Tongue (tissue), 2 donors: ENCODE data around the gene NEK3. TPM values are rescaled to one million over a fixed set of nuclear protein-coding genes. Genes with fewer than 3 reads are reported as not detected.
"Not testable (repeated sequence)": the region's sequence is repeated elsewhere in the genome, so short reads cannot be mapped to it uniquely, and the experiment has no call there.

ENCODE experiments used
- DNase-seq: peaks from one replicate; pipeline ENCODE4 v3.0.0-alpha.2; 2015
- total RNA-seq: library from RNA; depleted of rRNA; stranded (reverse); fragments of >200 nt; gene quantifications from one replicate; pipeline ENCODE4 v1.2.3, GENCODE V29; 2014

NEK3 gene
- total RNA-seq, 1 donor from 2014 or later = 4.9 TPM

DNA sequence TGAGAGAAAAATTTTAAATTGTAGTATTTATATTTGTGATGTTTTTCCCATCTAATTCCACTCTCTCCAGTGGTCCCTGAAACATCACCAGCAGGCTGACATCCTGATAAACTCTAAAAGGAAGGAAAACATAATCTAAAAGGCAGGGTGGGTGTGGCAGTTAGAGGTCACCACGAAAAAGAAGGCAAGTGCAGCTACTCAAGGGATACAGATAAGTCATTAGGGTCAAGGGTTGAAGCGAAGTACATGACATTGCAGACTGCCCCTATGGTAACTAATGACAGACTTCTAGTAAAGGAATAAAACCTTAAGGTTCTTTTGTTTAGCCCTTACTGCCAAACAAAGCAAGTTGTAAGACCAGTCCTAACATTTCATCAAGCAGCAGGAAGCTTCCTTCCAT, 6.0 kb upstream of the NEK3 start:
- no peak for DNase-seq

DNA sequence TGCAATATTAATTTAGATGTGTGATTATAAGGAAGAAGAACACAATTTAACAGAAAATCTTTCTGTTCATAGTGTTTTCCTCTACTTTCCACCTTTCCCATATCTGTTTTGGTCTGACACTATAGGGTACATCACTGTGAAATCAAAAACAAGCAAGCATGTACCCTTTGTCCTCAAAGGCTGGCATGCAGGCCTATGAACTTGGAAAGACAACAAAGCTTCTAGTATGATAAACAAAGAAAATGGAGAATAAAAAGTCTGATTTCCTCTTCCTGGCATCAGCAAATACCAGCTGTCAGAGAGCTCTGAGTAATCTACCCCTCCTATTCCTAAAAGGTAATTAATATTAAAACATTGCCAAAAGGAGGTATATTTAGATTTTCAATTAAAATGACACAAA, 5.6 kb upstream of the NEK3 start:
- DNase-seq = no peak

DNA sequence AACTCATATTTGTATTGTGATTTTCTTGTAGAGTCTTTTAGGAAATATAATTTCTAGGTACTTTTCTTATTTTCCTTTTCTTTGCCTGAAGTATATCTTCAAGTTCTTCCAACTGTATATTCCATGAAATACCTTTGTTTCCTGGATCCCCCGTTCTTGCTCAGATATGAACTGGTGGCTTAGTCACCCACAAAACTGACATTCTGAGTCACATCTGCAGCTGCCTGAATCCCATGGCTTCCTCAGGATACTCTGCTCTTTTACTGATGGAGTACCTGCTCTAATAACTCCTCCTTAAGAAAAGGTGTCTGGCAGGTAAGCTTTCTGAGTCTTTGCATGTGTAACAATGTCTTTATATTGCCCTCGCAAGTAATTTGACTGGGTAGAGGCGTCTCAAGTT, 4.5 kb upstream of the NEK3 start:
- DNase-seq = not testable (repeated sequence)

DNA sequence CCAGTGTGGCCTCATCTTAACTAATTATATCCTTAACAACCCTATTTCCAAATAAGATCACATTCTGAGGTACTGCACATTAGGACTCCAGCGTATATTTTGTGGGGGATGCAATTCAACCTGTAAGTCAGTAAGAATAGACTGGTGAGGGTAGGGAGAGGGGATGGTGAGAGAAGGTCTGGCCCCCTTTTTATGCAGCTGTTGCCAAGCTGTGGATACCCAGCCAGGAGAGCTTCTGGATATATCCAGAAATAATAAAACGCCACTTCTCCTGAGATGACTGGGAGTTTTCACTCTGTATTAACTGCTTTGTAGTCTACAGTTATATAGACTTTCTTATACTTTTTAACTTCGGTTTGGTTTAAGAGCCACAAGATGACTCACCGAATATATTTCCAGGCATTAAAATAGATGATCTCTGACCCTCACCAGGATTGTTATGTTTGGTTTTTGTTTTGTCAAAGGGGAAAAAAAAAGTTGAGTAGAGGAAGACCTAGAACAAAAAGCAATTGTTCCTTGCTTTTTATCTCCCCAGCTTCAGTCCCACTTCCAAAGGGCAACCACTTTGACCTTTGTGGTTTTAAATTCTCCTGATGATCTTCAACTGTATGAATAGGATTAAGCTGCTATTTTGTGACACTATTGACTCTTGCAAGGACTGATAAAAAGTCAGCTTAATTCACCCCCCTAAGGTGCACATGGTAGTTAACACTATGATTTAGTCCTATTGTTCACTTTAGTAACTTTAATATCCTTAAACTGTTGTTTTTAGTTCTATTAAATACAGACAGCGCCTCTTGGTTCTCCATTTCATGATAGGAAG, 3.1 kb upstream of the NEK3 start:
- DNase-seq = no peak

DNA sequence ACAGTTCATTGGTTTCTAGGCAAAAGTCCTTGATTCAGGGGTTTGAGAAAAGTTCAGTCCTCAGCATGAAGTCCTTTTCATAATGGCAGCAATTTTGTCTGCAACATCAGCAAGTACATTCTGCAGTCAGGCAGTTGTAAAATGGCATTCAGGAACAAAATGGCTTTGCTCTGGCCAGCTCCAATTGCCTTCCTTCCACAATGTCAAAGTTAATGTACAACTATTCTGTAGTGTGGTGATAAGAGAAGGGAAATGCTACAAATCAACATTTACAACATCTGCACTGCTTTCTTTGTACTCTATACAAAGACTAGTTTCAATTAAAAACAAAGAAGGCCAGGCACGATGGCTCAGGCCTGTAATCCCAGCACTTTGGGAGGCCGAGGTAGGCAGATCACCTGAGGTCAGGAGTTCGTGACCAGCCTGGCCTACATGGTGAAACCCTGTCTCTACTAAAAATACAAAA, 1.8 kb upstream of the NEK3 start:
- DNase-seq = no peak

DNA sequence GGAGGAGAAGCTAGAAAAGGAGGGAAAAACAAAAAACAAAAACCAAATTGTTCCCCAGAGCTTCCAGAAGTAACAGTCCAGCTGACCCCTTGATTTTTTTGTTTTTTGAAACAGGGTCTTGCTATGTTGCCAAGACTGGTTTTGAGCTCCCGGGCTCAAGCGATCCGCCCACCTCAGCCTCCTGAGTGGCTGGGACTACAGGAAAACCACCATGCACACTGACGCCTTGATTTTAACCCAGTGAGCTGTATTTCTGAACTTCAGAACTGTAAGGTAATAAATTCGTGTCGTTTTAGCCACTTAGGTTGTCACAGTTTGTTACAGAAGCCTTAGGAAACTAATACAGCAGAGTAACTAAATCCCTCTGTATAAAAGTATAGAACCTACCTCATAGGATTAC, 1.1 kb upstream of the NEK3 start:
- DNase-seq = no peak

DNA sequence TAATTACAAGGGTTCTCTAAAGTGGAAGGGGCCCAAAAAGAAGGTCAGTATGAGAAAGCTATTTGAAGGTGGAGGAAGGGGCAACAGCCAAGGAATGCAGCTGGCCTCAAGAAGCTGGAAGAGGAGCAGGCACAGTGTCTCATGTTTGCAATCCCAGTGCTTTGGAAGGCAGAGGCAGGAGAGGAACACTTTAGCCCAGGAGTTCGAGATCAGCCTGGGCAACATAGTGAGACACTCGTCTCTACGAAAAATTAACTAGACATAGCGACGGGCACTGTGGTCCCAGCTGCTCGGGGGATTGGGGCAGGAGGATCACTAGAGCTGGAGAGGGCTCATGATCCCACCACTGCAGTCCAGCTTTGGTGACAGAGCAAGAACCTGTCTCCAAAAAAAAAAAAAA, 656 bp upstream of the NEK3 start:
- no peak for DNase-seq

DNA sequence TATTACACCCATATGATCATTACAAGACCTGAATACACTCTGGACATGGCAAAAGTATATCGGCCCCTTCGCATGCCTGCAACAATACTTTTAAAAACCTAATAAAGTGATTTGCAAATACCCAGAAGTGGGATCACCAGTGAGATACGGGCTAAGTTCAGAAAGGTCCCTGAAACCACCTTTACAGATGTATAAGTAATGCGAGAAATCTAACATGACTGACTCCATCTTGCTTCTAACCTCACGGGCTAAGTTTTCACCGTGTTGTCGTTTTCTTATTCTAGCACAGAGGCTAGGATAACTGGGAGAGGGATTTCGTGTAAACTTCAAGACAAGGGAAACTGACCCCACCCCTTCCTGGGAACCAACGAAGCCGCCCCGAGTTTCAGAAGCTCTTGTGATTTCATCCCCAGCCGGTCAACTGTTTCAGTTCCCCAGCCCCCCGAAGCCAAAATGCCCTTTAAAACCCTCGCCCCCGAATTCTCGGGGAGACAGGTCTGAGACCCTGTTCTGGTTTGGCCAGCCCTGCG, 703 bp downstream of the NEK3 start:
- DNase-seq = peak; percentile 65

DNA sequence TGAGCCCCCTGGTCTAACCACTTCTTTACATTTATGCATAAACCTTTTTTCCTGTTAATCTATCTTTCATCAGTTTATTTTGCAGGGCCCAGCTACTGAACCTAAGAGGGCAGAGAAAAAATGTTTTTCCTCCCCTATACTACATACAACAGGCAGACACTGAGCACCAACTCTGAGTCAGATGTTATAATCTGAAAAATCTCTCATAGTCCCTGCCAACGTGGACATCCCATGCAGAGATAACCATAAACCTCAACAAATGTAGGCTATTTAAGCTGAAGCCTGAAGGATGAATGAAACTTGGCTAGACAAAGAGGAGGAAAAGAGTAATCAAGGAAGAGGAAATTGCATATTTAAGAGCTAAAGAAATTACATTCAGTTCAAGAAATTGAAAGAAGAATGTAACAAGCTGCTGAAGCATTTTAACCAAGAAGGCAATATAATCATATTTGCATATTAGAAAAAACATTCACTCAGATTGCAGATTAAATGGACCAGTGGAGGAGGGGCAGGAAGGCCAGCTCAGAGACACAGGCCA, 2.6 kb downstream of the NEK3 start:
- DNase-seq = no peak

DNA sequence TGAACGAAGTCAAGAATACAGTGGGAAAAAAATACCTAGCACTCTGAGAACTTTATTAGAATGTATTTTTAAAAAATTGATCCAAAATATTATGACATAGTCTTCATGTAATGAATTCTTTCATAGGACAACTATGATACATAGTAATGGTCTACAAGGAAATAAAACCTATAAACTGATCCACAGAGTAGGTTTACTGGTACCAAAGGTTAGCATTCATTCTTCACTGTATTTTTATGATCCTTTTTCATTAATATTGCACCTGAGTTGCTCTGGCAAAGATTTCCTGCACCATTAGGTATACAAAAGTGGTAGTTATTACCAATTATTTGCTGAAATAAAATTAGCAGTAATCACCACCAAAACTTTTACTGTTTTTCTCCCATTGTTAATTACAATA, 4.2 kb downstream of the NEK3 start:
- DNase-seq = no peak

DNA sequence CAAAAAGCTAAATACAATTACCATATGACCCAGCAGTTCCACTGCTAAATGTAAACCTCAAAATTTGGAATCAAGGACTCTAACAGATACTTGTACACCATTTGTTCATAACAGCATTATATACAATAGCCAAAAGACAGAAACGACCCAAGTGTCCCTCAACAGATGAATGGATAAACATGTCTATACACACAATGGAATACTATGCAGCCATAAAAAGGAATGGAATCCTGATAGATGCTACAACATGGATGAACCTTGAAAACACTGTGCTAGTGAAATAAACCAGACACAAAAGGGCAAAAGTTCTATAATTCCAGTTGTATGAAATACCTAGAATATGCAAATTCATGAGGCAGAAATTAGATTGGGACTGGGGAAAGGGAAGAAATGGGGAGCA, 12.2 kb downstream of the NEK3 start:
- no peak for DNase-seq

DNA sequence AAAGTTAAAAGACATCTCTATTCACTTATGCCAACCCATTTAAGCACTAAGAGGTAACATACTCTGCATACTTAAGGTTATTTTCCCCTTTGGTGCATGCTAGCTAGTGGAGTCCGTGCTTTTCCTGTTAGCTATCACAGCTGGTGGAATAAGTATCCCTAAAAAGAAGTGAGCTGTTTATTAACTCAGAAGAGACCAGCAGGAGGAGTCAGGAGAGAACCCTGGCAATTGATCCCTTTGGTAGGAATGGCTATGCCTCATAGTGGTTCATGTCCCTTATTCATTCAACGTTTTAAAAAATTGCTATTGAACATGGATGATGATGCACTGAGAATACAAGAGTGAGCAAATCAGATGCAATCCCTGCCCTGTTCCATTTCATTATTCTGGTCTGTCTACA, 18.1 kb downstream of the NEK3 start:
- no peak for DNase-seq

DNA sequence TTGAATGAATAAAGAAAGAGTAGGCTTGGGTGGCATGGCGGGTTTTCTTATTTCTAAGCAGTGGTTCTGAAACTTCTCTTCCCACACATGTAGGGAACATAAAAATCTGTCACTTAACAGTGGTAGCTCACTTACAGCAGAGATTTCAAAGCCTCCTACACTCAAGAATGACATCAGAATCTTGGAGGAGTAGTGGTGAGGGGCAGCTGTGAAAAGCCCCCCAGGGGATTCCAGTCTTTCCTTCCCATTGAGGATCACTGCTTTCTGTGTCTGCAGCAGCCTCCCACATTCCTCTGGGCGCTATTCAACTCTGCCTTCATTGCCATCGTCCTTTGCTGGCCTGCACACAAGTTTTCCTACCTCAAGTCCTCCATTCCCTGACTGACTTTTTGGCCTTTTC, 21.9 kb downstream of the NEK3 start:
- no peak for DNase-seq

DNA sequence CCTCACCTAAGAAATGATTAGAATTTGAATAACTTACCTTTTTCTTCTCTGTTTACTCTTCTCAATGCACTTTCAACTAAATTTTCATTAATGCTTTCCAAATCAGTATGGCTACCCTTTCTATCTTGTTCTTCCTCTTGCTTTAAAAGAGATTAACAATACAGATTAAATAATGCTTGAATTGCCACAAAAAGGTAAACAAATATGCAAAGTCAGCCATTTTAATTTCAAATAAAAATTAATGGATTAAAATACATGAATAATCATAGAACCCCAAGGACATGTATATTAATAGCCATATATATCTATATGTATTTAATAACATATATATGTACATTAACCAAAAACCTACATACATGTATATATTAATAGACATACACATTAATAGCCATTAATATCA, 22.6 kb downstream of the NEK3 start:
- DNase-seq = no peak

DNA sequence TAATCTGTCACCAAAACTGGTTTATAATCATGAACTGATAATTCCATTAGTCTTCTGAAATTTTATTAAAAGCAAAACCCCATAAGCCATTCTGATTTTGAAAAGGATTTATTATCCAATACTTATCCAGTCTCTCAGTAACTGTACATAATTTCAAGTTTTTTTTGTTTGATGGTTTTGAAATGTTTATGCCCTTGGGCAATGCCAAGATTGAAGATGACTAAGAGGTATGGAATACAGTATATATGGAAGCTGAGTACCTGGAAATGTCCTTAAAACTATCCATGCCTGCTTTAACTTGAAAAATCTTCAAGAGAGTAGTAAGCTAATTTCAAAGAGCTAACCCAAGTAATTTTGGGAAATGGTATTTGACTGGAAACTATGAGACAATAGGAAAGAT, 28.8 kb downstream of the NEK3 start:
- DNase-seq = no peak

DNA sequence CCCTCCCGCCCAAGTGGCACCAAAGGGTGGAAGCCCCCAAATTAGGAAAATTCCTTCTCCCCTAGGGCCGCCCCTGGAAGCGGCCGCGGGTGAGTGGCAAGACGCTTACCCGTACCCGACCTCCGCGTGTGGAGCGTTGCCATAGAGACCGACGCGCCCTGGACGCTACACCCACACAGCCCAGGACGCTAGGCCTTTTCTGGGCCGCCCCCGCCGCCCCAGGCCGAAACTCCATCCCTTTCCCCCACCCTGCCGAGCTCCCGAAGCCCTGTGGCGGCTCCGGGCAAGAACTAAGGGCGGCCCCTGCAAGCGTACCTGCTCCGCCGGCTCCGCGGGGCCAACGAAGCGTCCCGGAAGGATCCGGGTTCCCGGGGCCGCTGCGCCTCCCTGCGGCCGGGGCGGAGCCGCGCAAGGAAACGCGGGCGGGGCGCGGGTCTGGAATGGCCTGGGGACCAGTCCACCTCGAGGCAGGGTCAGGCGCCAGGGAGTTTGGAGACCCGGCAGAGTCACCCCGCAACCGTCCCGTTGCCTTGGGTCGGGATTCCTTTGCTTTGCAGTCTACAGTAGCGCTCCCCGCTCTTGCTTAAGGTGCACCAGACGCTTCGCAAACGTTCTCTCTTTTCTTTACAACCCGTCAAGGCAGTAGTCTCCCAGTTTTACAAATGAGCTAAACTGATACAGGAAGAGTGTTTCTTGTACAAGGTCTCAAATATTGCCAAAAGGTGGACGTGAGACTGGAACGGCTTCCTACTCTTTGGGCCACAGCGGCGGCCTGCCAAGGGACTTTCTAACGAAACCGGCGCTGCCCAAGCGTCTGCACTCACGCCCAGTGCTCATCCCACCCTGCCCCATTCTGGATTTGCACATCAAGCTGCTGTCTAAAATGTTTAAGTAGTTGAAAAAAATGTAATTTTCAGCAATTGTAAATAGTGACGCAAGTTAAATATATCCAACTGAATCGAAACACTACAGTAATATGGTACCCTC, 30.4 kb downstream of the NEK3 start, which contains the start of gene NEK5:
NEK5 (minus strand) TSS at position 360 of the 987 bp plus-strand sequence. CDS start 1,591 bp downstream, outside the sequence.
- DNase-seq = peak; percentile 73

DNA sequence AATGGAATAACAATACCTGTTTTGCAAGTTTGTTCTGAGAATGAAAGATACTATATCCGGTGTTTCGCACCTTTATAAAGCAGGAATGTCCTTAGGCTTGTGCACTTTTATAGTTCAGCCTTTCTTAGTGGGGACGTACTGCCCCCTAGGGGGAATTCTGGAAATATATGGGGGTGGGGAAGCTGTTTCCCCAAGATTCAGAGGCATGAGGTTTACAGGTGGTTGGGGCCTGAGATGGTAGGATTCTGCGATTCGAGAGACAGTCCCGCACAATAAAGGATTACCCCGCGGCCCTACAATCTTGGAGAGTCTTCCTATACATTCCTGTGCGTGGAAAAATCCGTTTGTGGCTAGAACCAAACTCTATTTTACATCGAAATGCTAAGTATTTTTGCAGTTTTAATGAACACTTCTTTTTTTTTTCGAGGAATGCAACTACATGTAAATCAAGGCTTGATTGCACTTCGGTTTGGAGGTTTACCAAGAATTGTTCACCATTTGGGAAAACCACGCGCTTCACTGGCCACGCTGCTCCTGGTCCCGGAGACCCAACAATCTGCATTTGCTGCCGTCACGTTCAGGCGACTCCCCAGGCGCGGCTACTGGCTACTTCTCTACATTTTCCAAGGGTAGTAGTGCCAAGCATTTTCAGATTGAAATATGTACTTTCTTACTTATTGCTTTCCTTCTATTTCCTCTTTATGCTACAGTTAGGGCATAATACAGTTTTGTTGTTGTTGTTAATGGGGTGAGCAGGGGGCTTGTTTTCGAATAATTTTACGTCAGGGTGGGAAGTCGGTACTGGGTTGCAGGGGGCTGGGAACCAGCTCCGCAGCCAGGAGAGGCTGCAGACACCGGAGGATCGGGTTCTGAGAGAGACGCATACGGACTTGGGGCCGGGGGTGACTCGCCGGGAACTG, 31.4 kb downstream of the NEK3 start:
- DNase-seq = peak; percentile 89

DNA sequence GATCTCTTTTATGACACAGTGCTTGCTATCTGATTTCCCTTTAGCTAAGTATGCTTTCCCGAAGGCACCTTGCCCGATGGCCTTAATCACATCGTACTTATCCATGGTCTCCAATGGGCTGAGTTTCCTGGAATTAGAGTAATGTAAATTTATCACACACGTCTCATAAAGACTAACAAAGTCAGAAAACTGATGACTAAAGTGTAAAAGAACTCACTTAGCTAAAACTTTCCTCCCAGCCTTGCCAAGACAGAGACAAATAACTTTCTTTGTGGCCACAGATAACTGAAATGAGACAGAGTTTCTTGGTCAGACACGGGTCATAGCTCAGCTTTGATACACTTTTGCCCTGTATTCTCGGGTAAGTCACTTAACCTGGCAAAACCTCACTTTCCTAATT, 32.0 kb downstream of the NEK3 start:
- DNase-seq = no peak

DNA sequence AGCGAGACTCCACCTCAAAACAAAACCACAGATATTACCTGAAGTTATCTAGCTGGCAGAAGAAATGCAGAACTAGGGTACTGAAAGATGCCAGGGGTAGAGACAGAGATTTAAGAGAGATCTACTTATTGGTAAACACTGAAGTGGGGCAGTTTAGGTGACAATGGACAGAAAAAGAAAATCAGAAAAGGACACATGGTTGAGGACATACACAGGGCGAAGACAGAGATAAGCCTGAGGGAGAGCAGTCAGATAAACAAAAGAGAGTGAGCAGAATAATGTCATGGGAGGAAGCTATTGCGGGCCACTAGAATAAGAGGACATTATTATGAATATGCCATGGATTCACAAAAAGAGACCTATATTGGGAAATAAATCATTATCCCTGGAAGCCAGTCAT, 33.9 kb downstream of the NEK3 start:
- no peak for DNase-seq

DNA sequence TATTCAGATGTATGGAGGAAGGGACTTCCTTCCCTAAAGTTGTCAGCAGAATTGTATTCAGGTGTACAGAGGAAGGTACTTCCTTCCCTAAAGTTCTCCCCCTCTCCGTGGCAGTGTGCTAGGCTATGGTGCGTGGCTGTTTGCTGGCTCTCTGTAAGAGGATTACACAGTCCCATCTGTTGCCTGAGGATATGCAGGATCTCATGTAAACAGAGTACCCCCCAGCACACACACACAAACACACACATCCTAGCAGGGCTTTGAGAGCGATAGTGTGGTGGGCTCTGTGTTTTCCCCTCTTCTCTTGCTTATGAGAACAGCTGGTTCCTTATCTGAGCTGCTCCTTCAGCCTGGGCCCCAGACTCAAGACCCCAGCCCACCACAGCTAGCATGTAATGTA, 40.8 kb downstream of the NEK3 start:
- no peak for DNase-seq

DNA sequence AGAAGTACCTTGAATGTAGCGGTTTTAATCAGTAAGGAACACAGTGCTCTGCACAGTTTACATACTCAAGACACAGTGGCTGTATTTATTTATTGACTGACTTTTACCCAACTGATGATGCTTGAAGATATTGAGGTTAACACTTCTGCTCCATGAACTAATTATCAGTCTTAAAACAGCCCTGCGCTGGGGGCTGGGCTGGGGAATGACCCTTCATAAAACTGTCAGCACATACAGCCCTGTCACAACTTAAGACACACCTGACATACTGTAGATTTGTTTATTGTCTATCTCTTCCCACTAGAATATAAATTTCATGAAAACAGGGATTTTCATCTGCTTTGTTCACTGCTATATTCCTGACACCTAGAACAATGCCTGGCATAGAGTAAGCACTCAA, 41.3 kb downstream of the NEK3 start:
- DNase-seq = no peak
